ENCODE results near the gene BRD1. TPM values are rescaled to one million over a fixed set of nuclear protein-coding genes. Genes with fewer than 3 reads are reported as not detected.

Gene BRD1
- total and polyA plus RNA-seq, 4 donors: 16.6 to 51.5 (median 28.1) TPM

DNA sequence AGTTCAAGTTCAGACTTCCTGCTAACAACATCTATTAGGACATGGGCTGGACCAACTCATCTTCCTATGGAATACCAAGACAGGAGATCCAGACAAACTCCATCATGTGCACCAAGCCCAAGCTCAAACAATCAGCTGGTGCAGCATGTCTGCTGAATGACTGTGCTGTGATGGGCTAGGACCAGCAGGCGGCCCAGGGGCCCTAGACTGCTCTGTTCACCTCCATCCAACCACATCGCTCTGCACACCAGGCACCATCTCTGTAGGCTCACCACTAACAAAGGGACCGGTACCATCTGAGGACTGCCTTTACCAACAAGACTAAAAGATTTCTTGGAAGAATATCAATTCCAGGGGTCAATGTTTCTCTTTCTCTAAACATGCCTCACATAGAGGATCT lies 10.3 kb downstream of the BRD1 start:
- 95 to 96% methylated on average over 3 of the region's 3 CpGs for WGBS, 2 donors
- no peak overlapping the region for H3K27ac ChIP-seq (ENCODE audit: low read depth in 1 of 2, low read length in 1 of 2)
- H3K9ac ChIP-seq (ENCODE audit: insufficient read depth in 1 of 2, low read length in 2 of 2): no peak overlapping the region
- H3K4me1 ChIP-seq (ENCODE audit: control insufficient read depth in 5 of 5, insufficient read depth in 5 of 5, low read length in 5 of 5): peaks cover 0 to 16% (median 0%) of the 10 kb centered on the region in 5 donors
- no peaks in the 10 kb centered on the region for H3K27me3 ChIP-seq (ENCODE audit: control insufficient read depth in 3 of 3, insufficient read depth in 3 of 3, low read length in 2 of 3)
- no peak for ATAC-seq (ENCODE audit: insufficient read depth, low FRiP score)
- no peaks in the 10 kb centered on the region for H3K9me3 ChIP-seq (ENCODE audit: control insufficient read depth in 4 of 4, insufficient read depth in 3 of 4, low read length in 3 of 4)
- no peak overlapping the region for H3K4me3 ChIP-seq
- DNase-seq: no peak
- TF ChIP-seq, protein P1, sequence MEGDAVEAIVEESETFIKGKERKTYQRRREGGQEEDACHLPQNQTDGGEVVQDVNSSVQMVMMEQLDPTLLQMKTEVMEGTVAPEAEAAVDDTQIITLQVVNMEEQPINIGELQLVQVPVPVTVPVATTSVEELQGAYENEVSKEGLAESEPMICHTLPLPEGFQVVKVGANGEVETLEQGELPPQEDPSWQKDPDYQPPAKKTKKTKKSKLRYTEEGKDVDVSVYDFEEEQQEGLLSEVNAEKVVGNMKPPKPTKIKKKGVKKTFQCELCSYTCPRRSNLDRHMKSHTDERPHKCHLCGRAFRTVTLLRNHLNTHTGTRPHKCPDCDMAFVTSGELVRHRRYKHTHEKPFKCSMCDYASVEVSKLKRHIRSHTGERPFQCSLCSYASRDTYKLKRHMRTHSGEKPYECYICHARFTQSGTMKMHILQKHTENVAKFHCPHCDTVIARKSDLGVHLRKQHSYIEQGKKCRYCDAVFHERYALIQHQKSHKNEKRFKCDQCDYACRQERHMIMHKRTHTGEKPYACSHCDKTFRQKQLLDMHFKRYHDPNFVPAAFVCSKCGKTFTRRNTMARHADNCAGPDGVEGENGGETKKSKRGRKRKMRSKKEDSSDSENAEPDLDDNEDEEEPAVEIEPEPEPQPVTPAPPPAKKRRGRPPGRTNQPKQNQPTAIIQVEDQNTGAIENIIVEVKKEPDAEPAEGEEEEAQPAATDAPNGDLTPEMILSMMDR (IDR thresholded peaks at IDR 0.05; ENCODE audit: control extremely low read depth, extremely low read depth): no peak
- H3K36me3 ChIP-seq (ENCODE audit: control insufficient read depth in 4 of 4, insufficient read depth in 4 of 4, low read length in 4 of 4): peaks cover 5 to 55% (median 40%) of the 10 kb centered on the region in 4 donors

- TF ChIP-seq, protein P1 (IDR thresholded peaks at IDR 0.05; ENCODE audit: control extremely low read depth, extremely low read depth): no peak
- peaks cover 3 to 50% (median 32%) of the 10 kb centered on the region in 4 donors for H3K36me3 ChIP-seq (ENCODE audit: control insufficient read depth in 4 of 4, insufficient read depth in 4 of 4, low read length in 4 of 4)
- no peak for DNase-seq
Measured at GRCh38 chr22:49815641-49816091, 12.0 kb downstream of the BRD1 start.

GRCh38 chr22:49814856-49815255 lies 12.8 kb downstream of the BRD1 start:
- Histone ChIP-seq H3K9me3 (ENCODE audit: control insufficient read depth in 4 of 4, insufficient read depth in 3 of 4, low read length in 3 of 4) (no peaks in the 10 kb centered on the region), H3K27ac (ENCODE audit: low read depth in 1 of 2, low read length in 1 of 2) (no peak overlapping the region), H3K4me1 (ENCODE audit: control insufficient read depth in 5 of 5, insufficient read depth in 5 of 5, low read length in 5 of 5) (peaks cover 0 to 14% (median 0%) of the 10 kb centered on the region in 5 donors), H3K27me3 (ENCODE audit: control insufficient read depth in 3 of 3, insufficient read depth in 3 of 3, low read length in 2 of 3) (no peaks in the 10 kb centered on the region), H3K4me3 (no peak overlapping the region), H3K36me3 (ENCODE audit: control insufficient read depth in 4 of 4, insufficient read depth in 4 of 4, low read length in 4 of 4) (peaks cover 3 to 44% (median 28%) of the 10 kb centered on the region in 4 donors), H3K9ac (ENCODE audit: insufficient read depth in 1 of 2, low read length in 2 of 2) (no peak overlapping the region)
- TF ChIP-seq, protein P1 (IDR thresholded peaks at IDR 0.05; ENCODE audit: control extremely low read depth, extremely low read depth): no peak
- WGBS, 2 donors: 84 to 85% methylated on average over 8 of the region's 8 CpGs
- ATAC-seq (ENCODE audit: insufficient read depth, low FRiP score) (no peak), DNase-seq (no peak)

More at GRCh38 chr22:49815641-49816091, 12.0 kb downstream of the BRD1 start:
- Histone ChIP-seq H3K9ac (ENCODE audit: insufficient read depth in 1 of 2, low read length in 2 of 2) (no peak overlapping the region), H3K4me1 (ENCODE audit: control insufficient read depth in 5 of 5, insufficient read depth in 5 of 5, low read length in 5 of 5) (peaks cover 0 to 14% (median 0%) of the 10 kb centered on the region in 5 donors), H3K4me3 (no peak overlapping the region), H3K9me3 (ENCODE audit: control insufficient read depth in 4 of 4, insufficient read depth in 3 of 4, low read length in 3 of 4) (no peaks in the 10 kb centered on the region), H3K27ac (ENCODE audit: low read depth in 1 of 2, low read length in 1 of 2) (no peak overlapping the region), H3K27me3 (ENCODE audit: control insufficient read depth in 3 of 3, insufficient read depth in 3 of 3, low read length in 2 of 3) (no peaks in the 10 kb centered on the region)
- WGBS, 2 donors: 72 to 84% methylated on average over 15 of the region's 15 CpGs
- ATAC-seq (ENCODE audit: insufficient read depth, low FRiP score): no peak

All from lung (tissue), 12 donors.